SW 1271 (cell line): ENCODE data around the gene SIVA1.

Experiments used
- DNase-seq, 2 experiments: peaks; one replicate each; lab custom pipeline; 2025; lab: John Stamatoyannopoulos, UW

Gene SIVA1

GRCh38 chr14:104797115-104798044, 44.4 kb downstream of the SIVA1 start:
- DNase-seq, result peak in 1 of 2 experiments; percentile 14

GRCh38 chr14:104798300-104799243, 45.6 kb downstream of the SIVA1 start:
- no peak for DNase-seq

GRCh38 chr14:104799244-104800014, 46.5 kb downstream of the SIVA1 start:
- no peak for DNase-seq

GRCh38 chr14:104800015-104800770, 47.2 kb downstream of the SIVA1 start:
- DNase-seq, result peak in 1 of 2 experiments; percentile 47

GRCh38 chr14:104800771-104801519, 48.0 kb downstream of the SIVA1 start, which contains the start of gene ZBTB42:
Gene ZBTB42, plus strand, starts transcription at chr14:104801101. Its CDS starts 97 bp downstream, at chr14:104801198.
- peak in 1 of 2 experiments; percentile 28 for DNase-seq

- DNase-seq, result no peak
Observed at GRCh38 chr14:104801520-104802393, 48.8 kb downstream of the SIVA1 start.

- DNase-seq, result no peak
Observed at GRCh38 chr14:104802394-104803184, 49.6 kb downstream of the SIVA1 start.

GRCh38 chr14:104803280-104803911, 50.4 kb downstream of the SIVA1 start:
- peak in 1 of 2 experiments; percentile 24 for DNase-seq

- DNase-seq, result no peak
Observed at GRCh38 chr14:104803912-104804410, 51.0 kb downstream of the SIVA1 start.

GRCh38 chr14:104804481-104805325, 51.8 kb downstream of the SIVA1 start:
- DNase-seq, result no peak

- peak in 1 of 2 experiments; percentile 42 for DNase-seq
Observed at GRCh38 chr14:104805326-104805678, 52.4 kb downstream of the SIVA1 start.

- DNase-seq, result no peak
Observed at GRCh38 chr14:104805941-104806624, 53.1 kb downstream of the SIVA1 start.

GRCh38 chr14:104806625-104807465, 53.9 kb downstream of the SIVA1 start:
- DNase-seq, result no peak

GRCh38 chr14:104808456-104808855, 55.5 kb downstream of the SIVA1 start:
- no peak for DNase-seq
